ENCODE measurements around the gene TWNK.

TWNK gene

DNA sequence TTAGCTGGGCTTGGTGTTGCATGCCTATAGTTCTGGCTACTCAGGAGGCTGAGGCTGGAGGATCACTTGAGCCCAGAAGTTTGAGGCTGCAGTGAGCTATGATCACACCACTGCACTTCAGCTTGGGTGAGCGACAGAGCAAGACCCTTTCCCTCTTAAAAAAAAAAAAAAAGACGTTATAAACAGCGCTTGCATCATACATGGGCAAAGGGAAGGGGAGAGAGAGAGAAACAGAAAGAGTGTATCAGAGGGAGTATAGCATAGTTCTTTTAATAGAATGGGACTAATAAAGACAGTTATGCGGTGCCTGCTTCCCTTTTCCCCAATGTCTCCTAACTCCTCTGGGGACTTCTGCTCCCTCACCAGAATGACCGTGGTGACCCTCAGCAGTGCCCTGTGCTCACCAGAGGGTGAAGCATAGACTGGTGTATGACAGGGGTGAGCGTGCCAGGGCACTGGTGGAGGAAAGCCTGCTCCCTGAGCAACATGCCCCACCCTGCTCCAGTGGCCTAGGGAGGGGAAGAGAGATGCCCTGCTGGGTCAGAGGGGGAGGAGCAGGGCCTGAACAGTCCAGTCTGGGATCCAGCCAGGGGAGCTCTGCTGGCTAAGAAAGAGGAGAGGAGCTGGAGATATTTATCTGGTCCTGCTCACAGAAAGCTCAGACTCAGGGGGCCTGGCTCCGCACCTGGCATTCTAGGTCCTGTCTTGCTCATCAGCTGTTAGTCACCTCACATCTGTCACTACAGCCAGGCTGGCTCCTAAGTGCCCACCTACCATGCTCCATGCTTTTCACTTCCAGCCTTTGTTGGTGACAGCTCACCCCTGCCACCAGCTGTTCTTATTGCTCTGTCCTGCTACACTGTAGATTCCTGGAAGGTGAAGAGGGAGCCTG lies 41.3 kb downstream of the TWNK start:
- TF ChIP-seq POLR2A (IDR thresholded peaks at IDR 0.05; ENCODE audit: extremely low read depth, insufficient read length) = no peak
- TF ChIP-seq, protein P1, sequence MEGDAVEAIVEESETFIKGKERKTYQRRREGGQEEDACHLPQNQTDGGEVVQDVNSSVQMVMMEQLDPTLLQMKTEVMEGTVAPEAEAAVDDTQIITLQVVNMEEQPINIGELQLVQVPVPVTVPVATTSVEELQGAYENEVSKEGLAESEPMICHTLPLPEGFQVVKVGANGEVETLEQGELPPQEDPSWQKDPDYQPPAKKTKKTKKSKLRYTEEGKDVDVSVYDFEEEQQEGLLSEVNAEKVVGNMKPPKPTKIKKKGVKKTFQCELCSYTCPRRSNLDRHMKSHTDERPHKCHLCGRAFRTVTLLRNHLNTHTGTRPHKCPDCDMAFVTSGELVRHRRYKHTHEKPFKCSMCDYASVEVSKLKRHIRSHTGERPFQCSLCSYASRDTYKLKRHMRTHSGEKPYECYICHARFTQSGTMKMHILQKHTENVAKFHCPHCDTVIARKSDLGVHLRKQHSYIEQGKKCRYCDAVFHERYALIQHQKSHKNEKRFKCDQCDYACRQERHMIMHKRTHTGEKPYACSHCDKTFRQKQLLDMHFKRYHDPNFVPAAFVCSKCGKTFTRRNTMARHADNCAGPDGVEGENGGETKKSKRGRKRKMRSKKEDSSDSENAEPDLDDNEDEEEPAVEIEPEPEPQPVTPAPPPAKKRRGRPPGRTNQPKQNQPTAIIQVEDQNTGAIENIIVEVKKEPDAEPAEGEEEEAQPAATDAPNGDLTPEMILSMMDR (IDR thresholded peaks at IDR 0.05; ENCODE audit: low read depth, low read length) = no peak
- TF ChIP-seq, protein P2, sequence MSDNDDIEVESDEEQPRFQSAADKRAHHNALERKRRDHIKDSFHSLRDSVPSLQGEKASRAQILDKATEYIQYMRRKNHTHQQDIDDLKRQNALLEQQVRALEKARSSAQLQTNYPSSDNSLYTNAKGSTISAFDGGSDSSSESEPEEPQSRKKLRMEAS (IDR thresholded peaks at IDR 0.05; ENCODE audit: low read depth, low read length) = no peak
- no peak for TF ChIP-seq MYC (IDR thresholded peaks at IDR 0.05; ENCODE audit: low read depth, low read length)
- peak; percentile 84 for DNase-seq (ENCODE audit: low read depth)
- no peak overlapping the region for H3K4me3 ChIP-seq (ENCODE audit: low read depth, low read length)

DNA sequence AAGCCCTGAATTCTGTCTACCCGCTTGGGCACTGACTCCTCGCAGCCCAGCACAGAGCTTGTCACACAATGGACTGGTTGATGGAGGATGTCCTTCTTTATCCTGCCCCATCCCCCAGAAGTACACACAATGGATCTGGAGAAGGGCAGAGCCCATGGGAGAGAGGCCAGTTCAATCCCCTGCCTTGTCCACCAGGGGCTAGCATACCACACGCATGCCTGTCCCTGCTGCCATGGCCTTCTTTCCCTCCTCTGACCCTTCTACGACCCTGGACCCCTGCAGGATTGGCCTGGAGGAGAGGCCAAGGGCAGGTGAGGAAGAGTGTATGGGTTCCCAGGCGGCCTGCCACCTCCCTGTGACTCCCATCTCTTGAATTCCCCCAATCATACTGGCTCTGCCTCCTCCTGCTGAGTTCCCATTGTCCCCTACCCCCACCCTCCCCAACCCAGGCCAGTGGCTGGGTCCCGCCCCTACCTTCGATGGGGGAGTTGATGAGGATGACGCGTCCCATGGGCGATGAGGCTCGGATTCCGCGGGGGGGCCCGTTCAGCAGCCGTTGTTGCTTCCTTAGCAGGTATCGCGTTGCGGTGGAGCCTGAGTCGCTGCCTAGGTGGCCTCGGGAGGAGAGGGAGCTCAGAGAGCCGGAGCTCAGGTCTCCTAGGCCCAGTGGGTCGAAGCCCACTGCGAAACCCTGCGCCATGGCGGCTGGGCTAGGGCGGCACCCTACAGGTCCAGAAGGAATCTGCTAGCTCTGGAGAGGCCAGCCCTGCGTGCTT lies 42.4 kb downstream of the TWNK start:
- no peak for TF ChIP-seq MYC (IDR thresholded peaks at IDR 0.05; ENCODE audit: low read depth, low read length)
- TF ChIP-seq, protein P2 (IDR thresholded peaks at IDR 0.05; ENCODE audit: low read depth, low read length) = no peak
- TF ChIP-seq, protein P1 (IDR thresholded peaks at IDR 0.05; ENCODE audit: low read depth, low read length) = no peak
- TF ChIP-seq POLR2A (IDR thresholded peaks at IDR 0.05; ENCODE audit: extremely low read depth, insufficient read length) = no peak
- DNase-seq (ENCODE audit: low read depth) = no peak
- no peak overlapping the region for H3K4me3 ChIP-seq (ENCODE audit: low read depth, low read length)

DNA sequence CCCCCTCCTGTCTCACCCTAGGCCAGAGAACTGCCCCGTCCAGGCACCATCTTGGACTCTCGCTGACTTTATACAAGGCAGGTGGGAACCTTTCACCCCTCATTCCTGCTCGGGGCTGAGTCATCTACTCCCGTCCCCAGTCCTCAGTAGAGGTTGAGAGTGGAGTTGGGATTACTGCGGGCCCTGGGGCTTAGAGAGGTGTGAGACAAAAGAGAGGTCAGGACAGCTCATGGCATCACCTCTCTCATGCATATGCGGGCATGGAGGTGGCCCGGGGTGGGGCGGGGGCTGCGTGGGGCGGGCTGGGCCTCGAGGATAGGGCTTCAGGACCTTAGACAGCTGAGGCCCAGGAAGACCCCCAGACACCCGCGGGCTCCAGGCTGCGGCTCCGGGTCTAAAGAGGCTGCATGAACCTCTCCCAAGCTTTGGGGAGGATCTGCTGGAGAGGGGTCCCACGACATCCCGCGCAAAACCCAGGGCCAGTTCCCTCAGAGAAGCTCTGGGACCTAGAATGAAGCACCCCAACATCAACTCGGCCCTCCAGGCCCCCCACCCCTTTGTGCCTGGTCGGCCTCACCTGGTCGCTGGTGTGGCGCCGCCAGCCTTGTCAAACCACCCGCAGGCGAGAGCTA lies 43.3 kb downstream of the TWNK start:
- peak overlapping the region; percentile 17 for H3K4me3 ChIP-seq (ENCODE audit: low read depth, low read length)
- TF ChIP-seq, protein P2 (IDR thresholded peaks at IDR 0.05; ENCODE audit: low read depth, low read length) = no peak
- no peak for TF ChIP-seq MYC (IDR thresholded peaks at IDR 0.05; ENCODE audit: low read depth, low read length)
- no peak for TF ChIP-seq POLR2A (IDR thresholded peaks at IDR 0.05; ENCODE audit: extremely low read depth, insufficient read length)
- TF ChIP-seq, protein P1 (IDR thresholded peaks at IDR 0.05; ENCODE audit: low read depth, low read length) = no peak
- no peak for DNase-seq (ENCODE audit: low read depth)

DNA sequence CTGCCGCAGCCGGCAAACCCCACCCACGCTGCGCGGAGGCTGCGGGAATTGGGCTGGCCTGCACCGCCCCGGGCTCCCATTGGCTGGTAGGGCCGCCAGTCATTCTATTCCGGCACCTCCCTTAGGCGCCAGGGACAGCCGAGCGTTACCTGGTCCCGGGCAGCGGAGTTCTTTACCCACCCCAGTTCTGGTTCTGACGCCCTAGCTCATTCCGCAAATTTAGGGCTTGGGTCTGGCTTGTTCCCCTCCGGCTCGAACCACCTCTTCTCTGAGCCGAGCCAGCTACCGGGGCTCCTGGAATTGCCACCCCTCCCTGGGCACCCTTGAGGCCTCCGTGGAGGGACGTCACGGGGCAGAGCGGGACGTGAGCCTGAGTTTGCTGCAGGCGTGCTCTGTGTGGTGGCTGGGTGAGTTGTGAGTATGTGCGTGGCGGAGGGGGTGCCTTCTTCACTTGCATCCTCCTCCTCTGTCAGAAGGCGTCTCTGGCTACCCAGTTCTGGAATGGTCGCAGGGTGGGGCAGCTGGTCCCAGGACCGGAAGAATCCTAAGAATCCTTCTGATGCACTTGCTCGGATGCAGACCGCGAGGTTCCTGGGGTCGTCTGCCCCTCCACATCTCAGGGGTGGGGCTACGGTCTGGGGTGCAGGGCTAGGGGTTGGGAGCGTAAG lies 43.9 kb downstream of the TWNK start, which contains the start of the genes PDZD7 and SFXN3:
Gene PDZD7 (minus strand): TSS at position 2 of the 668 bp plus-strand sequence. CDS start 910 bp downstream, outside the sequence.
Gene SFXN3 (plus strand): TSS at position 107 of the 668 bp plus-strand sequence. CDS start 3,461 bp downstream, outside the sequence.
- TF ChIP-seq MYC (IDR thresholded peaks at IDR 0.05; ENCODE audit: low read depth, low read length) = no peak
- TF ChIP-seq, protein P1 (IDR thresholded peaks at IDR 0.05; ENCODE audit: low read depth, low read length) = no peak
- TF ChIP-seq, protein P2 (IDR thresholded peaks at IDR 0.05; ENCODE audit: low read depth, low read length) = no peak
- no peak for TF ChIP-seq POLR2A (IDR thresholded peaks at IDR 0.05; ENCODE audit: extremely low read depth, insufficient read length)
- peak within 1 kb of the TSS; percentile 65 for H3K4me3 ChIP-seq (ENCODE audit: low read depth, low read length)
- peak; percentile 91 for DNase-seq (ENCODE audit: low read depth)
